IMR-90 (cell line): ENCODE results near the gene EHBP1. TPM values are rescaled to one million over a fixed set of nuclear protein-coding genes. Genes with fewer than 3 reads are reported as not detected.

ENCODE experiments used
- ATAC-seq: fragments of 200-7000 bp; cut with Tn5 transposase; 2 replicates; pipeline ENCODE4 v1.9.1; 2020; ENCODE audit warnings: low read depth, mild to moderate bottlenecking, moderate library complexity
- BruUV-seq: library from RNA; stranded (reverse); fragments of 400-500 nt; replicated peaks from 2 replicates; lab custom pipeline; 2021; lab: Mats Ljungman, UMichigan
- CTCF ChIA-PET: fragments of 300-600 bp; formaldehyde crosslinking; extraction: SDS; loops from one replicate; lab custom pipeline; 2021; ENCODE audit warnings: antibody characterized with exemption; lab: Yijun Ruan, JAX
- POLR2A ChIA-PET: fragments of 300-600 bp; sonication (Branson Sonifier 250); formaldehyde crosslinking; loops from one replicate; lab custom pipeline; 2022; ENCODE audit warnings: antibody characterized with exemption; ENCODE audit not compliant: unreplicated experiment; lab: Charles Lee
- DNase-seq: peaks from one replicate; pipeline ENCODE4 v3.0.0; 2013
- H2AFZ ChIP-seq: replicated peaks from 2 replicates; pipeline ENCODE3; 2013; ENCODE audit warnings: low read length, mild to moderate bottlenecking; ENCODE audit not compliant: poor library complexity
- H2AK5ac ChIP-seq: 2 replicates; pipeline ENCODE4 v1.6.1; 2013; ENCODE audit warnings: low read depth, low read length, inconsistent platforms
- H2AK9ac ChIP-seq: replicated peaks from 2 replicates; pipeline ENCODE3; 2013; ENCODE audit warnings: mild to moderate bottlenecking, low read depth, low read length, moderate library complexity; ENCODE audit not compliant: poor library complexity
- H2BK120ac ChIP-seq: 2 replicates; pipeline ENCODE4 v1.6.1; 2013; ENCODE audit warnings: low read depth, low read length, inconsistent platforms
- H2BK15ac ChIP-seq: 3 replicates; pipeline ENCODE4 v1.6.1; 2013; ENCODE audit warnings: low read depth, low read length, inconsistent platforms
- H2BK20ac ChIP-seq: 2 replicates; pipeline ENCODE4 v1.6.1; 2013; ENCODE audit warnings: low read depth, mild to moderate bottlenecking, inconsistent platforms, low read length, moderate library complexity
- H2BK5ac ChIP-seq: 2 replicates; pipeline ENCODE4 v1.6.1; 2013; ENCODE audit warnings: mild to moderate bottlenecking, low read depth, low read length, inconsistent platforms; ENCODE audit not compliant: poor library complexity, severe bottlenecking
- H3K14ac ChIP-seq: replicated peaks from 2 replicates; pipeline ENCODE4 v1.6.1; 2013; ENCODE audit warnings: low read depth, low read length, inconsistent platforms
- H3K18ac ChIP-seq: 2 replicates; pipeline ENCODE4 v1.6.1; 2013; ENCODE audit warnings: low read depth, low read length, control low read depth
- H3K23ac ChIP-seq: 2 replicates; pipeline ENCODE4 v1.6.1; 2013; ENCODE audit warnings: low read depth, low read length, inconsistent platforms
- H3K27ac ChIP-seq: 2 replicates; pipeline ENCODE4 v1.5.1; 2013; ENCODE audit warnings: mild to moderate bottlenecking, control low read depth, low read length; ENCODE audit not compliant: insufficient read depth
- H3K27me3 ChIP-seq: 2 replicates; pipeline ENCODE4 v1.6.1; 2013; ENCODE audit warnings: low read length; ENCODE audit not compliant: control insufficient read depth, insufficient read depth
- H3K36me3 ChIP-seq: 2 replicates; pipeline ENCODE4 v1.6.1; 2013; ENCODE audit warnings: low read length, mixed read lengths; ENCODE audit not compliant: control insufficient read depth, insufficient read depth
- H3K4ac ChIP-seq: 2 replicates; pipeline ENCODE4 v1.6.1; 2013; ENCODE audit warnings: low read depth, low read length, inconsistent platforms
- H3K4me1 ChIP-seq: 2 replicates; pipeline ENCODE4 v1.6.1; 2013; ENCODE audit warnings: low read length, mixed read lengths; ENCODE audit not compliant: control insufficient read depth, insufficient read depth
- H3K4me2 ChIP-seq: 2 replicates; pipeline ENCODE4 v1.6.1; 2013; ENCODE audit warnings: low read depth, mild to moderate bottlenecking, control low read depth, low read length, moderate library complexity
- H3K4me3 ChIP-seq: 2 replicates; pipeline ENCODE4 v1.5.1; 2013; ENCODE audit warnings: low read depth, mild to moderate bottlenecking, control low read depth, low read length, moderate library complexity; ENCODE audit not compliant: insufficient read depth
- H3K56ac ChIP-seq: 2 replicates; pipeline ENCODE4 v1.6.1; 2013; ENCODE audit warnings: low read length, inconsistent platforms; ENCODE audit not compliant: insufficient read depth; ENCODE audit errors: extremely low read depth
- H3K79me1 ChIP-seq, 2 experiments: 2 replicates each; pipeline ENCODE4 v1.6.1; 2013; ENCODE audit warnings: low read length in 2 of 2, inconsistent platforms in 1 of 2, low read depth in 1 of 2
- H3K9ac ChIP-seq: 2 replicates; pipeline ENCODE4 v1.6.1; 2013; ENCODE audit warnings: low read depth, low read length, control low read depth
- H3K9me1 ChIP-seq: 2 replicates; pipeline ENCODE4 v1.6.1; 2013; ENCODE audit warnings: low read length, inconsistent platforms; ENCODE audit not compliant: insufficient read depth
- H3K9me3 ChIP-seq: 2 replicates; pipeline ENCODE4 v1.6.1; 2013; ENCODE audit warnings: low read length; ENCODE audit not compliant: control insufficient read depth, insufficient read depth
- H4K20me1 ChIP-seq: 2 replicates; pipeline ENCODE4 v1.6.1; 2013; ENCODE audit warnings: low read length, inconsistent platforms; ENCODE audit not compliant: insufficient read depth
- H4K5ac ChIP-seq: 2 replicates; pipeline ENCODE4 v1.6.1; 2013; ENCODE audit warnings: mild to moderate bottlenecking, low read depth, low read length, control low read depth
- H4K8ac ChIP-seq, 2 experiments: 2 replicates each; pipeline ENCODE4 v1.6.1; 2013; ENCODE audit warnings: low read depth in 2 of 2, low read length in 2 of 2, control low read depth in 1 of 2, inconsistent platforms in 1 of 2
- H4K91ac ChIP-seq: 2 replicates; pipeline ENCODE4 v1.6.1; 2013; ENCODE audit warnings: low read depth, low read length, inconsistent platforms; ENCODE audit not compliant: insufficient read depth
- BHLHE40 ChIP-seq: fragments of 150-350 bp; IDR thresholded peaks from 2 replicates; pipeline ENCODE4 v1.6.1; 2016; ENCODE audit warnings: mild to moderate bottlenecking, low read depth, low read length
- CEBPB ChIP-seq: IDR thresholded peaks from 2 replicates; pipeline ENCODE4 v1.6.1; 2012; ENCODE audit warnings: low read depth, low read length, improper control_type of control experiment
- CHD1 ChIP-seq: IDR thresholded peaks from 2 replicates; pipeline ENCODE4 v1.6.1; 2012; ENCODE audit warnings: low read depth, low read length, improper control_type of control experiment
- FOS ChIP-seq: fragments of 150-350 bp; IDR thresholded peaks from 2 replicates; pipeline ENCODE4 v1.6.1; 2016; ENCODE audit warnings: low read depth, low read length
- MAFK ChIP-seq: IDR thresholded peaks from 2 replicates; pipeline ENCODE4 v1.6.1; 2012; ENCODE audit warnings: low read depth, low read length, improper control_type of control experiment
- MAZ ChIP-seq: IDR thresholded peaks from 2 replicates; pipeline ENCODE4 v1.6.1; 2012; ENCODE audit warnings: low read depth, mild to moderate bottlenecking, low read length, improper control_type of control experiment, moderate library complexity, borderline replicate concordance
- MXI1 ChIP-seq: IDR thresholded peaks from 2 replicates; pipeline ENCODE4 v1.6.1; 2012; ENCODE audit warnings: low read depth, mild to moderate bottlenecking, low read length, moderate library complexity, borderline replicate concordance
- NFE2L2 ChIP-seq: fragments of 150-350 bp; IDR thresholded peaks from 2 replicates; pipeline ENCODE4 v1.6.1; 2016; ENCODE audit warnings: low read depth, mild to moderate bottlenecking, low read length
- POLR2A ChIP-seq: IDR thresholded peaks from 2 replicates; pipeline ENCODE4 v1.6.1; 2012; ENCODE audit warnings: mild to moderate bottlenecking, low read depth, low read length
- RAD21 ChIP-seq: IDR thresholded peaks from 2 replicates; pipeline ENCODE4 v1.6.1; 2012; ENCODE audit warnings: low read length, improper control_type of control experiment
- RCOR1 ChIP-seq: IDR thresholded peaks from 2 replicates; pipeline ENCODE4 v1.6.1; 2012; ENCODE audit warnings: mild to moderate bottlenecking, low read length, improper control_type of control experiment; ENCODE audit not compliant: insufficient replicate concordance
- RFX5 ChIP-seq: IDR thresholded peaks from 2 replicates; pipeline ENCODE4 v1.8.0; 2012; ENCODE audit warnings: low read depth, mild to moderate bottlenecking, low read length, moderate library complexity
- SMC3 ChIP-seq: fragments of 150-350 bp; IDR thresholded peaks from 2 replicates; pipeline ENCODE4 v1.6.1; 2016; ENCODE audit warnings: low read depth, mild to moderate bottlenecking, antibody characterized with exemption, low read length, moderate library complexity
- WGBS, 2 experiments: methylation state at CpG; one replicate each; pipeline versions ENCODE4 v1.1.5 to v1.1.7; 2013; ENCODE audit warnings: missing lambda C conversion rate in 2 of 2; ENCODE audit not compliant: insufficient read length in 1 of 2; ENCODE audit errors: extremely low coverage in 2 of 2; 5-methylcytosine and 5-hydroxymethylcytosine counted together
- dilution Hi-C: fragments of 300-500 bp; cut with HindIII; formaldehyde crosslinking; loops from one replicate; pipeline ENCODE4 v1.14.3; 2018; ENCODE audit warnings: low sequenced_read_pairs; ENCODE audit not compliant: unreplicated experiment
- in situ Hi-C: fragments of 300-500 bp; cut with MboI; formaldehyde crosslinking; loops from 3 replicates; pipeline ENCODE4 v1.14.3; 2019; ENCODE audit warnings: low sequenced_read_pairs, inconsistent platforms, mixed read lengths
- intact Hi-C: fragments of 100-400 bp; cut with micrococcal nuclease; formaldehyde crosslinking; loops from 2 replicates; pipeline ENCODE4 v1.10.0; 2022
- polyA plus RNA-seq, 3 experiments: library from polyadenylated mRNA; depleted of rRNA; stranded (reverse); fragments of >200 nt; gene quantifications; 2 replicates each; pipeline ENCODE4 v1.2.3, GENCODE V29; 2012; ENCODE audit warnings: low replicate concordance in 1 of 3
- total RNA-seq: library from RNA; depleted of rRNA; stranded (reverse); fragments of >200 nt; gene quantifications from 2 replicates; pipeline ENCODE4 v1.2.3, GENCODE V29; 2012
- TF ChIP-seq, protein P1 (sequence below): fragments of 150-350 bp; IDR thresholded peaks from 2 replicates; pipeline ENCODE4 v1.6.1; 2017; ENCODE audit warnings: mild to moderate bottlenecking, antibody characterized with exemption, low read length, low read depth
- TF ChIP-seq, protein P2 (sequence below): fragments of 150-350 bp; IDR thresholded peaks from 2 replicates; pipeline ENCODE4 v1.6.1; 2016; ENCODE audit warnings: low read depth, mild to moderate bottlenecking, low read length, moderate library complexity, borderline replicate concordance
- TF ChIP-seq, protein P3 (sequence below): conservative IDR thresholded peaks from 2 replicates; pipeline ENCODE4 v1.5.1; 2012; ENCODE audit warnings: mild to moderate bottlenecking, low read depth, low read length, improper control_type of control experiment

Gene EHBP1
- total and polyA plus RNA-seq, 2 of the 4 experiments (the other 2 are of a cell fraction) = 28.3 to 44.4 TPM

DNA sequence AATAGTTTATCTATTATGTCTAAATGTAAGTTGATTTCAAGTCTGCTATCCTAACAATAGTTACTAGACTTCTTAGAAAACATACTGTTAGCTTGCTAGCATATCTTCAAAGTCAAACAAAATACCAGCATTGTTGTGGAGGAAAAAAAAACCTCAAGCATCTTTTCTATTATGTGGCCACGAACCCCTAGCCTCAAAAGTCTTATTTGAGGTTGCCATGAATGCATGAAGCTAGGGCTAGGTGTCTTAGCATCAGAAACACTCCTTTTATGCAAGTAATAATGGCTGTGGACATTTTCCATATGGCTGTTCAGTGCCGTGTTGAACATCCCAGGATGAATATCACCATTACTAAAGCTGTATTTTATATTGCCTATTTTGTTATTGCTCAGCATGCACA lies 258.5 kb downstream of the EHBP1 start:
- WGBS, 2 experiments = 40% methylated on average over 1 of the region's 2 CpGs; no CpG with 5 or more reads in 1 of the 2 experiments
- H3K27me3 ChIP-seq = no peaks in the 10 kb centered on the region
- in situ Hi-C loops (no loop called here), intact Hi-C loops (no loop called here), dilution Hi-C loops (no loop called here)
- BruUV-seq = no TSS peak
- no peak overlapping the region for H2BK5ac ChIP-seq
- H3K23ac ChIP-seq = no peak overlapping the region
- no peak overlapping the region for H3K56ac ChIP-seq
- no peak overlapping the region for H3K18ac ChIP-seq
- no peak overlapping the region for H3K14ac ChIP-seq
- no peak overlapping the region for H4K5ac ChIP-seq
- no peaks in the 10 kb centered on the region for H3K4me1 ChIP-seq
- H4K20me1 ChIP-seq = no peaks in the 10 kb centered on the region
- H3K9me1 ChIP-seq = peaks cover 3% of the 10 kb centered on the region; the same call in 1 of the 2 replicates
- no peak overlapping the region for H3K27ac ChIP-seq
- H3K9me3 ChIP-seq = no peaks in the 10 kb centered on the region
- ChIA-PET CTCF (no interaction called here), POLR2A (no interaction called here)
- H2AFZ ChIP-seq = no peak overlapping the region
- no peak overlapping the region for H2BK15ac ChIP-seq
- no peak overlapping the region for H3K9ac ChIP-seq
- TF ChIP-seq CEBPB (no peak), POLR2A (no peak), RFX5 (no peak), MAFK (no peak), RAD21 (no peak), NFE2L2 (no peak), MXI1 (no peak), RCOR1 (no peak), SMC3 (no peak), CHD1 (no peak), MAZ (no peak), BHLHE40 (no peak), FOS (no peak)
- TF ChIP-seq, protein P1, sequence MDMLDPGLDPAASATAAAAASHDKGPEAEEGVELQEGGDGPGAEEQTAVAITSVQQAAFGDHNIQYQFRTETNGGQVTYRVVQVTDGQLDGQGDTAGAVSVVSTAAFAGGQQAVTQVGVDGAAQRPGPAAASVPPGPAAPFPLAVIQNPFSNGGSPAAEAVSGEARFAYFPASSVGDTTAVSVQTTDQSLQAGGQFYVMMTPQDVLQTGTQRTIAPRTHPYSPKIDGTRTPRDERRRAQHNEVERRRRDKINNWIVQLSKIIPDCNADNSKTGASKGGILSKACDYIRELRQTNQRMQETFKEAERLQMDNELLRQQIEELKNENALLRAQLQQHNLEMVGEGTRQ = no peak
- TF ChIP-seq, protein P2, sequence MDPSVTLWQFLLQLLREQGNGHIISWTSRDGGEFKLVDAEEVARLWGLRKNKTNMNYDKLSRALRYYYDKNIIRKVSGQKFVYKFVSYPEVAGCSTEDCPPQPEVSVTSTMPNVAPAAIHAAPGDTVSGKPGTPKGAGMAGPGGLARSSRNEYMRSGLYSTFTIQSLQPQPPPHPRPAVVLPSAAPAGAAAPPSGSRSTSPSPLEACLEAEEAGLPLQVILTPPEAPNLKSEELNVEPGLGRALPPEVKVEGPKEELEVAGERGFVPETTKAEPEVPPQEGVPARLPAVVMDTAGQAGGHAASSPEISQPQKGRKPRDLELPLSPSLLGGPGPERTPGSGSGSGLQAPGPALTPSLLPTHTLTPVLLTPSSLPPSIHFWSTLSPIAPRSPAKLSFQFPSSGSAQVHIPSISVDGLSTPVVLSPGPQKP = no peak
- TF ChIP-seq, protein P3, sequence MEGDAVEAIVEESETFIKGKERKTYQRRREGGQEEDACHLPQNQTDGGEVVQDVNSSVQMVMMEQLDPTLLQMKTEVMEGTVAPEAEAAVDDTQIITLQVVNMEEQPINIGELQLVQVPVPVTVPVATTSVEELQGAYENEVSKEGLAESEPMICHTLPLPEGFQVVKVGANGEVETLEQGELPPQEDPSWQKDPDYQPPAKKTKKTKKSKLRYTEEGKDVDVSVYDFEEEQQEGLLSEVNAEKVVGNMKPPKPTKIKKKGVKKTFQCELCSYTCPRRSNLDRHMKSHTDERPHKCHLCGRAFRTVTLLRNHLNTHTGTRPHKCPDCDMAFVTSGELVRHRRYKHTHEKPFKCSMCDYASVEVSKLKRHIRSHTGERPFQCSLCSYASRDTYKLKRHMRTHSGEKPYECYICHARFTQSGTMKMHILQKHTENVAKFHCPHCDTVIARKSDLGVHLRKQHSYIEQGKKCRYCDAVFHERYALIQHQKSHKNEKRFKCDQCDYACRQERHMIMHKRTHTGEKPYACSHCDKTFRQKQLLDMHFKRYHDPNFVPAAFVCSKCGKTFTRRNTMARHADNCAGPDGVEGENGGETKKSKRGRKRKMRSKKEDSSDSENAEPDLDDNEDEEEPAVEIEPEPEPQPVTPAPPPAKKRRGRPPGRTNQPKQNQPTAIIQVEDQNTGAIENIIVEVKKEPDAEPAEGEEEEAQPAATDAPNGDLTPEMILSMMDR = no peak
- no peak for ATAC-seq
- no peak overlapping the region for H2BK20ac ChIP-seq
- no peak overlapping the region for H2BK120ac ChIP-seq
- H3K4ac ChIP-seq = no peak overlapping the region
- no peak overlapping the region for H3K4me3 ChIP-seq
- H4K8ac ChIP-seq = no peak overlapping the region
- H2AK5ac ChIP-seq = no peak overlapping the region
- H2AK9ac ChIP-seq = no peak overlapping the region
- H3K79me1 ChIP-seq = no peaks in the 10 kb centered on the region
- H3K36me3 ChIP-seq = peaks cover 5% of the 10 kb centered on the region; the same call in 1 of the 2 replicates
- H4K91ac ChIP-seq = no peak overlapping the region
- no peak for DNase-seq
- H3K4me2 ChIP-seq = no peak overlapping the region
